ENCODE data around the gene CABLES1.

GRCh38 chr18:23269928-23270327 is 134.6 kb downstream of the CABLES1 start:
- TF ChIP-seq POLR2AphosphoS5 (IDR thresholded peaks at IDR 0.05; ENCODE audit: insufficient read depth in 1 of 2, low read depth in 1 of 2) = no peak
- TF ChIP-seq CTCF (IDR thresholded peaks at IDR 0.05) = no peak
- no peak for TF ChIP-seq POLR2A (IDR thresholded peaks at IDR 0.05)

Data from vagina (tissue), 2 donors.